Osteoblast (primary cell): ENCODE data around the gene DIO2. TPM values are rescaled to one million over a fixed set of nuclear protein-coding genes. Genes with fewer than 3 reads are reported as not detected.

Experiments used
- DNase-seq: peaks from one replicate; pipeline ENCODE4 v3.0.0; 2011; ENCODE audit warnings: low spot score, mixed read lengths; ENCODE audit not compliant: insufficient read length; ENCODE audit errors: missing footprints
- H2AFZ ChIP-seq: 2 replicates; pipeline ENCODE4 v1.6.0; 2011; ENCODE audit warnings: mild to moderate bottlenecking, low read length
- H3K27ac ChIP-seq: 2 replicates; pipeline ENCODE4 v1.5.1; 2011; ENCODE audit warnings: mild to moderate bottlenecking, low read depth, low read length, moderate library complexity
- H3K27me3 ChIP-seq: 2 replicates; pipeline ENCODE4 v1.6.0; 2012; ENCODE audit warnings: mild to moderate bottlenecking, control low read depth, inconsistent platforms, low read length, moderate library complexity; ENCODE audit not compliant: insufficient read depth
- H3K36me3 ChIP-seq: 2 replicates; pipeline ENCODE4 v1.5.1; 2011; ENCODE audit warnings: mild to moderate bottlenecking, low read length, control low read depth, moderate library complexity; ENCODE audit not compliant: insufficient read depth
- H3K4me1 ChIP-seq: 2 replicates; pipeline ENCODE4 v1.5.1; 2011; ENCODE audit warnings: mild to moderate bottlenecking, low read length, control low read depth, moderate library complexity; ENCODE audit not compliant: insufficient read depth
- H3K4me2 ChIP-seq: 2 replicates; pipeline ENCODE4 v1.6.0; 2011; ENCODE audit warnings: mild to moderate bottlenecking, low read length; ENCODE audit not compliant: insufficient read depth
- H3K4me3 ChIP-seq: fragments of 200-600 bp; sonication (generic); 3 replicates; pipeline ENCODE4 v1.5.1; 2012; ENCODE audit warnings: mild to moderate bottlenecking, low read length, inconsistent platforms; ENCODE audit not compliant: insufficient read depth
- H3K79me2 ChIP-seq: 2 replicates; pipeline ENCODE4 v1.6.0; 2012; ENCODE audit warnings: mild to moderate bottlenecking, low read length, control low read depth, inconsistent platforms; ENCODE audit not compliant: insufficient read depth
- H3K9me3 ChIP-seq: 2 replicates; pipeline ENCODE4 v1.5.1; 2011; ENCODE audit warnings: low read depth, low read length, control low read depth
- H4K20me1 ChIP-seq: 2 replicates; pipeline ENCODE4 v1.6.0; 2012; ENCODE audit warnings: mild to moderate bottlenecking, low read length, control low read depth; ENCODE audit not compliant: insufficient read depth
- CTCF ChIP-seq: IDR thresholded peaks from 2 replicates; pipeline ENCODE4 v1.5.1; 2011; ENCODE audit warnings: mild to moderate bottlenecking, low read depth, low read length, moderate library complexity; ENCODE audit errors: extremely low read depth
- total RNA-seq: library from RNA; depleted of rRNA; stranded (reverse); fragments of >200 nt; gene quantifications from 2 replicates; pipeline ENCODE4 v1.2.3, GENCODE V29; 2012

DIO2 gene
- total RNA-seq, 1 donor, result 1.1 TPM

- H2AFZ ChIP-seq, result no peak overlapping the region
- H3K4me3 ChIP-seq, result no peak overlapping the region
- TF ChIP-seq CTCF, result no peak
- H3K9me3 ChIP-seq, result no peaks in the 10 kb centered on the region
- H3K36me3 ChIP-seq, result no peaks in the 10 kb centered on the region
- H3K4me2 ChIP-seq, result no peak overlapping the region
- H3K79me2 ChIP-seq, result no peaks in the 10 kb centered on the region
- DNase-seq, result no peak
- H3K27me3 ChIP-seq, result no peaks in the 10 kb centered on the region
- H3K4me1 ChIP-seq, result no peaks in the 10 kb centered on the region
- H3K27ac ChIP-seq, result no peak overlapping the region
- no peaks in the 10 kb centered on the region for H4K20me1 ChIP-seq
Observed at GRCh38 chr14:80188571-80188970, 22.7 kb downstream of the DIO2 start.

GRCh38 chr14:80186301-80186800 lies 25.0 kb downstream of the DIO2 start:
- Histone ChIP-seq H2AFZ (no peak overlapping the region), H3K4me1 (no peaks in the 10 kb centered on the region), H3K27ac (no peak overlapping the region), H3K27me3 (no peaks in the 10 kb centered on the region), H3K36me3 (no peaks in the 10 kb centered on the region), H4K20me1 (no peaks in the 10 kb centered on the region), H3K4me2 (no peak overlapping the region), H3K79me2 (no peaks in the 10 kb centered on the region), H3K4me3 (no peak overlapping the region), H3K9me3 (no peaks in the 10 kb centered on the region)
- peak; percentile 59 for DNase-seq
- TF ChIP-seq CTCF, result no peak

- Histone ChIP-seq H3K27ac (no peak overlapping the region), H3K4me1 (no peaks in the 10 kb centered on the region), H4K20me1 (no peaks in the 10 kb centered on the region), H2AFZ (no peak overlapping the region), H3K27me3 (no peaks in the 10 kb centered on the region), H3K4me3 (no peak overlapping the region), H3K4me2 (no peak overlapping the region), H3K79me2 (no peaks in the 10 kb centered on the region), H3K9me3 (no peaks in the 10 kb centered on the region), H3K36me3 (no peaks in the 10 kb centered on the region)
- TF ChIP-seq CTCF, result no peak
- no peak for DNase-seq
Observed at GRCh38 chr14:80176893-80177292, 34.4 kb downstream of the DIO2 start.

- Histone ChIP-seq H3K27ac (no peak overlapping the region), H2AFZ (no peak overlapping the region), H3K27me3 (no peaks in the 10 kb centered on the region), H3K9me3 (no peaks in the 10 kb centered on the region), H3K36me3 (no peaks in the 10 kb centered on the region), H3K79me2 (no peaks in the 10 kb centered on the region), H4K20me1 (no peaks in the 10 kb centered on the region), H3K4me1 (no peaks in the 10 kb centered on the region), H3K4me2 (no peak overlapping the region), H3K4me3 (no peak overlapping the region)
- no peak for DNase-seq
- TF ChIP-seq CTCF, result no peak
Observed at GRCh38 chr14:80172375-80173051, 38.8 kb downstream of the DIO2 start.
